Liver (tissue), 3 donors: ENCODE results near the gene ENAH.

Experiments
- HNF4A ChIP-seq, 2 donors: conservative IDR thresholded peaks; 2 replicates each; pipeline ENCODE4 v1.6.1; 2016; ENCODE audit warnings: antibody characterized with exemption in 2 of 2, mild to moderate bottlenecking in 2 of 2
- HNF4G ChIP-seq: IDR thresholded peaks from 2 replicates; pipeline ENCODE4 v1.6.1; 2016; ENCODE audit warnings: antibody characterized with exemption
- JUND ChIP-seq, 2 donors: IDR thresholded peaks; 2 replicates each; pipeline ENCODE4 v1.6.1; 2016; ENCODE audit warnings: antibody characterized with exemption in 2 of 2
- RAD21 ChIP-seq, 2 donors: IDR thresholded peaks; 2 replicates each; pipeline ENCODE4 v1.6.1; 2016; ENCODE audit warnings: antibody characterized with exemption in 2 of 2, mild to moderate bottlenecking in 2 of 2
- SP1 ChIP-seq: IDR thresholded peaks from 2 replicates; pipeline ENCODE4 v1.6.1; 2018; ENCODE audit warnings: antibody characterized with exemption, mild to moderate bottlenecking
- TAF1 ChIP-seq: conservative IDR thresholded peaks from 2 replicates; pipeline ENCODE4 v1.6.1; 2016; ENCODE audit warnings: antibody characterized with exemption, mild to moderate bottlenecking
- YY1 ChIP-seq: IDR thresholded peaks from 2 replicates; pipeline ENCODE4 v1.6.1; 2016; ENCODE audit warnings: antibody characterized with exemption, mild to moderate bottlenecking
- TF ChIP-seq, protein P1 (sequence below): IDR thresholded peaks from 2 replicates; pipeline ENCODE4 v1.6.1; 2016; ENCODE audit warnings: antibody characterized with exemption
- TF ChIP-seq, protein P2 (sequence below): fragments of 150-350 bp; IDR thresholded peaks from 2 replicates; pipeline ENCODE4 v1.5.1; 2017; ENCODE audit warnings: improper control_type of control experiment, low read depth, low read length; ENCODE audit not compliant: missing input control
- TF ChIP-seq, protein P3 (sequence below): IDR thresholded peaks from 2 replicates; pipeline ENCODE4 v1.6.1; 2016; ENCODE audit warnings: antibody characterized with exemption, mild to moderate bottlenecking
- TF ChIP-seq, protein P4 (sequence below): IDR thresholded peaks from 2 replicates; pipeline ENCODE4 v1.6.1; 2016; ENCODE audit warnings: antibody characterized with exemption
- TF ChIP-seq, protein P5 (sequence below): IDR thresholded peaks from 2 replicates; pipeline ENCODE4 v1.6.1; 2016; ENCODE audit warnings: antibody characterized with exemption
- donor health status: healthy.
- donor health status: healthy.

DNA sequence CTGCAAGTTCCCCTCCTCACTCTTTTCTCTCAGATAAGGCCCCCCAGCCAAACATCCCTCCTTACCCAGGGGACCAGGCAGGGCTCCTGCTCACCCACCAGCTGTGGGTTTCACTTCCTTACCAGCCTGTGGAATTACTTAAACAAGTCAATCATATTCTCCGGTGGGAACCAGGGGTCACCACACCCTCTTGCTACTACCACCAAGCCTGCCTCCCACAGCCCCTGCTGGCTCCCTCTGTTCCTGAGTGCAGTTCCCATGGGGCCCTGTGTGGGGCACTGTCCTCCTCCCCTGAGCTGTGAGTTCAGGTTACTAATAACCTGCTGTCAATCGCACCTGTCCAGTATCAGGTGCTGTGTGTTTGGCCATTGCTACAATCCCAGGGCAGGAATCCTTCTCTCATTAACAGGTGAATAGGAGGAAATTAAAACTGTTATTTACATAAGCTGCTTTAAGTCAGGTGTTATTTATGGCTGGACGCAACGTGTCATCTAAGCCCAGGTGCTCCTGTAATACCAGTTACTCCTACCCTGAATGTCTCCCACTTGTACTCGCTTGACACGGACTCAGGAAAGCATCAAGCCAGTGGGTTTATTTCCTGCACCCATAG, 172.0 kb downstream of the ENAH start:
- TF ChIP-seq, protein P1, sequence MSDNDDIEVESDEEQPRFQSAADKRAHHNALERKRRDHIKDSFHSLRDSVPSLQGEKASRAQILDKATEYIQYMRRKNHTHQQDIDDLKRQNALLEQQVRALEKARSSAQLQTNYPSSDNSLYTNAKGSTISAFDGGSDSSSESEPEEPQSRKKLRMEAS: no peak
- no peak for TF ChIP-seq HNF4G
- TF ChIP-seq, protein P2, sequence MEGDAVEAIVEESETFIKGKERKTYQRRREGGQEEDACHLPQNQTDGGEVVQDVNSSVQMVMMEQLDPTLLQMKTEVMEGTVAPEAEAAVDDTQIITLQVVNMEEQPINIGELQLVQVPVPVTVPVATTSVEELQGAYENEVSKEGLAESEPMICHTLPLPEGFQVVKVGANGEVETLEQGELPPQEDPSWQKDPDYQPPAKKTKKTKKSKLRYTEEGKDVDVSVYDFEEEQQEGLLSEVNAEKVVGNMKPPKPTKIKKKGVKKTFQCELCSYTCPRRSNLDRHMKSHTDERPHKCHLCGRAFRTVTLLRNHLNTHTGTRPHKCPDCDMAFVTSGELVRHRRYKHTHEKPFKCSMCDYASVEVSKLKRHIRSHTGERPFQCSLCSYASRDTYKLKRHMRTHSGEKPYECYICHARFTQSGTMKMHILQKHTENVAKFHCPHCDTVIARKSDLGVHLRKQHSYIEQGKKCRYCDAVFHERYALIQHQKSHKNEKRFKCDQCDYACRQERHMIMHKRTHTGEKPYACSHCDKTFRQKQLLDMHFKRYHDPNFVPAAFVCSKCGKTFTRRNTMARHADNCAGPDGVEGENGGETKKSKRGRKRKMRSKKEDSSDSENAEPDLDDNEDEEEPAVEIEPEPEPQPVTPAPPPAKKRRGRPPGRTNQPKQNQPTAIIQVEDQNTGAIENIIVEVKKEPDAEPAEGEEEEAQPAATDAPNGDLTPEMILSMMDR: peak; percentile 58
- TF ChIP-seq, protein P3, sequence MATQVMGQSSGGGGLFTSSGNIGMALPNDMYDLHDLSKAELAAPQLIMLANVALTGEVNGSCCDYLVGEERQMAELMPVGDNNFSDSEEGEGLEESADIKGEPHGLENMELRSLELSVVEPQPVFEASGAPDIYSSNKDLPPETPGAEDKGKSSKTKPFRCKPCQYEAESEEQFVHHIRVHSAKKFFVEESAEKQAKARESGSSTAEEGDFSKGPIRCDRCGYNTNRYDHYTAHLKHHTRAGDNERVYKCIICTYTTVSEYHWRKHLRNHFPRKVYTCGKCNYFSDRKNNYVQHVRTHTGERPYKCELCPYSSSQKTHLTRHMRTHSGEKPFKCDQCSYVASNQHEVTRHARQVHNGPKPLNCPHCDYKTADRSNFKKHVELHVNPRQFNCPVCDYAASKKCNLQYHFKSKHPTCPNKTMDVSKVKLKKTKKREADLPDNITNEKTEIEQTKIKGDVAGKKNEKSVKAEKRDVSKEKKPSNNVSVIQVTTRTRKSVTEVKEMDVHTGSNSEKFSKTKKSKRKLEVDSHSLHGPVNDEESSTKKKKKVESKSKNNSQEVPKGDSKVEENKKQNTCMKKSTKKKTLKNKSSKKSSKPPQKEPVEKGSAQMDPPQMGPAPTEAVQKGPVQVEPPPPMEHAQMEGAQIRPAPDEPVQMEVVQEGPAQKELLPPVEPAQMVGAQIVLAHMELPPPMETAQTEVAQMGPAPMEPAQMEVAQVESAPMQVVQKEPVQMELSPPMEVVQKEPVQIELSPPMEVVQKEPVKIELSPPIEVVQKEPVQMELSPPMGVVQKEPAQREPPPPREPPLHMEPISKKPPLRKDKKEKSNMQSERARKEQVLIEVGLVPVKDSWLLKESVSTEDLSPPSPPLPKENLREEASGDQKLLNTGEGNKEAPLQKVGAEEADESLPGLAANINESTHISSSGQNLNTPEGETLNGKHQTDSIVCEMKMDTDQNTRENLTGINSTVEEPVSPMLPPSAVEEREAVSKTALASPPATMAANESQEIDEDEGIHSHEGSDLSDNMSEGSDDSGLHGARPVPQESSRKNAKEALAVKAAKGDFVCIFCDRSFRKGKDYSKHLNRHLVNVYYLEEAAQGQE: no peak
- no peak for TF ChIP-seq YY1
- TF ChIP-seq JUND (IDR thresholded peaks at IDR 0.05): no peak
- peak; percentile 68 to 75 for TF ChIP-seq RAD21 (IDR thresholded peaks at IDR 0.05)
- no peak for TF ChIP-seq HNF4A (conservative IDR thresholded peaks at IDR 0.05)
- TF ChIP-seq, protein P4, sequence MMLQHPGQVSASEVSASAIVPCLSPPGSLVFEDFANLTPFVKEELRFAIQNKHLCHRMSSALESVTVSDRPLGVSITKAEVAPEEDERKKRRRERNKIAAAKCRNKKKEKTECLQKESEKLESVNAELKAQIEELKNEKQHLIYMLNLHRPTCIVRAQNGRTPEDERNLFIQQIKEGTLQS: no peak
- TF ChIP-seq TAF1: no peak
- TF ChIP-seq SP1: no peak
- TF ChIP-seq, protein P5, sequence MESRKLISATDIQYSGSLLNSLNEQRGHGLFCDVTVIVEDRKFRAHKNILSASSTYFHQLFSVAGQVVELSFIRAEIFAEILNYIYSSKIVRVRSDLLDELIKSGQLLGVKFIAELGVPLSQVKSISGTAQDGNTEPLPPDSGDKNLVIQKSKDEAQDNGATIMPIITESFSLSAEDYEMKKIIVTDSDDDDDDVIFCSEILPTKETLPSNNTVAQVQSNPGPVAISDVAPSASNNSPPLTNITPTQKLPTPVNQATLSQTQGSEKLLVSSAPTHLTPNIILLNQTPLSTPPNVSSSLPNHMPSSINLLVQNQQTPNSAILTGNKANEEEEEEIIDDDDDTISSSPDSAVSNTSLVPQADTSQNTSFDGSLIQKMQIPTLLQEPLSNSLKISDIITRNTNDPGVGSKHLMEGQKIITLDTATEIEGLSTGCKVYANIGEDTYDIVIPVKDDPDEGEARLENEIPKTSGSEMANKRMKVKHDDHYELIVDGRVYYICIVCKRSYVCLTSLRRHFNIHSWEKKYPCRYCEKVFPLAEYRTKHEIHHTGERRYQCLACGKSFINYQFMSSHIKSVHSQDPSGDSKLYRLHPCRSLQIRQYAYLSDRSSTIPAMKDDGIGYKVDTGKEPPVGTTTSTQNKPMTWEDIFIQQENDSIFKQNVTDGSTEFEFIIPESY: no peak
